Fibroblast of lung (primary cell): ENCODE results near the gene PRCD. TPM values are rescaled to one million over a fixed set of nuclear protein-coding genes. Genes with fewer than 3 reads are reported as not detected.

Experiments
- DNase-seq, 2 donors: peaks; one replicate each; pipeline versions ENCODE4 v3.0.0 to v3.0.0-alpha.2; 2010; ENCODE audit warnings: low read depth in 2 of 2
- H2AFZ ChIP-seq: 2 replicates; pipeline ENCODE4 v1.5.1; 2012; ENCODE audit warnings: low read length, control low read depth, inconsistent platforms
- H3K27ac ChIP-seq: 2 replicates; pipeline ENCODE4 v1.5.1; 2011; ENCODE audit warnings: low read length, control low read depth; ENCODE audit not compliant: insufficient read depth
- H3K27me3 ChIP-seq: 2 replicates; pipeline ENCODE4 v1.5.1; 2011; ENCODE audit warnings: mild to moderate bottlenecking, low read length; ENCODE audit not compliant: control insufficient read depth, insufficient read depth
- H3K36me3 ChIP-seq: 2 replicates; pipeline ENCODE4 v1.5.1; 2011; ENCODE audit warnings: low read length; ENCODE audit not compliant: control insufficient read depth, insufficient read depth
- H3K4me1 ChIP-seq: 2 replicates; pipeline ENCODE4 v1.5.1; 2011; ENCODE audit warnings: low read length; ENCODE audit not compliant: control insufficient read depth, insufficient read depth; ENCODE audit errors: extremely low read depth
- H3K4me2 ChIP-seq: 2 replicates; pipeline ENCODE4 v1.5.1; 2011; ENCODE audit warnings: low read length, control low read depth; ENCODE audit not compliant: insufficient read depth; ENCODE audit errors: extremely low read depth
- H3K4me3 ChIP-seq, 4 experiments: fragments of 200-600 bp in 1 of 4; sonication (generic) in 1 of 4; replicated peaks in 1 of 4; 2 replicates each; pipeline ENCODE4 v1.5.1; 2011 to 2016; ENCODE audit warnings: low read length in 4 of 4, low read depth in 3 of 4, mild to moderate bottlenecking in 3 of 4, control low read depth in 2 of 4, inconsistent platforms in 1 of 4, mixed read lengths in 1 of 4; ENCODE audit not compliant: insufficient read depth in 1 of 4; ENCODE audit errors: control extremely low read depth in 1 of 4
- H3K79me2 ChIP-seq: 2 replicates; pipeline ENCODE4 v1.5.1; 2012; ENCODE audit warnings: mild to moderate bottlenecking, low read length, inconsistent platforms; ENCODE audit not compliant: control insufficient read depth, insufficient read depth
- H3K9ac ChIP-seq: 2 replicates; pipeline ENCODE4 v1.5.1; 2011; ENCODE audit warnings: mild to moderate bottlenecking, low read length, control low read depth; ENCODE audit not compliant: insufficient read depth
- H3K9me3 ChIP-seq: 2 replicates; pipeline ENCODE4 v1.5.1; 2012; ENCODE audit warnings: low read depth, low read length; ENCODE audit not compliant: control insufficient read depth, insufficient read depth
- H4K20me1 ChIP-seq: 2 replicates; pipeline ENCODE4 v1.5.1; 2011; ENCODE audit warnings: low read length; ENCODE audit not compliant: control insufficient read depth, insufficient read depth; ENCODE audit errors: extremely low read depth
- CTCF ChIP-seq, 2 donors: IDR thresholded peaks in 1 of 2; conservative IDR thresholded peaks in 1 of 2; 1 replicate in 1 of 2; 2 replicates in 1 of 2; pipeline ENCODE4 v1.5.1; 2011 to 2012; ENCODE audit warnings: low read length in 2 of 2, control low read depth in 1 of 2, inconsistent platforms in 1 of 2, low read depth in 1 of 2, mild to moderate bottlenecking in 1 of 2
- EZH2 ChIP-seq: IDR thresholded peaks from 2 replicates; pipeline ENCODE4 v1.5.1; 2012; ENCODE audit warnings: low read length, control low read depth, mild to moderate bottlenecking; ENCODE audit errors: missing control alignments
- polyA plus RNA-seq, 2 donors: library from polyadenylated mRNA; depleted of rRNA in 1 of 2; stranded (reverse) in 1 of 2; unstranded in 1 of 2; fragments of >200 nt; gene quantifications; 2 replicates each; pipeline ENCODE4 v1.2.1, GENCODE V29; 2011 to 2012; ENCODE audit warnings: missing spikeins in 1 of 2
- total RNA-seq: library from RNA; depleted of rRNA; stranded (reverse); fragments of >200 nt; gene quantifications from 2 replicates; pipeline ENCODE4 v1.2.1, GENCODE V29; 2014

Gene PRCD
- total and polyA plus RNA-seq, 2 donors (not counting 1 experiment from before 2014, with no cell fraction given): 0.89 to 4.3 TPM

GRCh38 chr17:76546556-76547182 is 6.8 kb downstream of the PRCD start:
- TF ChIP-seq EZH2 (no peak), CTCF (conservative IDR thresholded peaks at IDR 0.05 in 1 of 2, IDR thresholded peaks at IDR 0.05 in 1 of 2; ENCODE audit: low read depth in 1 of 2, low read length in 2 of 2) (no peak)
- H3K36me3 ChIP-seq: no peaks in the 10 kb centered on the region
- peak overlapping the region; percentile 21 for H3K4me2 ChIP-seq
- peak overlapping the region; percentile 88 for H3K27ac ChIP-seq
- no peaks in the 10 kb centered on the region for H3K79me2 ChIP-seq
- peak overlapping the region; percentile 52 for H3K9ac ChIP-seq
- H3K27me3 ChIP-seq: no peaks in the 10 kb centered on the region
- H3K4me1 ChIP-seq: peaks cover 30% of the 10 kb centered on the region
- H2AFZ ChIP-seq: no peak overlapping the region
- DNase-seq: peak; percentile 96
- no peak overlapping the region for H3K4me3 ChIP-seq
- no peaks in the 10 kb centered on the region for H4K20me1 ChIP-seq
- no peaks in the 10 kb centered on the region for H3K9me3 ChIP-seq

- H3K4me3 ChIP-seq: no peak overlapping the region
Measured at GRCh38 chr17:76547183-76547641, 7.4 kb downstream of the PRCD start.

More at GRCh38 chr17:76547183-76547641, 7.4 kb downstream of the PRCD start:
- H3K4me1 ChIP-seq: peaks cover 30% of the 10 kb centered on the region
- DNase-seq: peak; percentile 59 to 88
- H3K9ac ChIP-seq: peak overlapping the region; percentile 52
- H4K20me1 ChIP-seq: no peaks in the 10 kb centered on the region
- H3K27me3 ChIP-seq: no peaks in the 10 kb centered on the region
- H3K79me2 ChIP-seq: no peaks in the 10 kb centered on the region
- TF ChIP-seq EZH2: no peak
- peak; percentile 72 to 77 for TF ChIP-seq CTCF (conservative IDR thresholded peaks at IDR 0.05 in 1 of 2, IDR thresholded peaks at IDR 0.05 in 1 of 2; ENCODE audit: low read depth in 1 of 2, low read length in 2 of 2)
- H3K4me2 ChIP-seq: peak overlapping the region; percentile 21
- H3K36me3 ChIP-seq: no peaks in the 10 kb centered on the region
- no peaks in the 10 kb centered on the region for H3K9me3 ChIP-seq
- H3K27ac ChIP-seq: peak overlapping the region; percentile 88
- H2AFZ ChIP-seq: no peak overlapping the region
